Neural cell (in vitro differentiated cells): ENCODE measurements around the gene SEC61A1.

Experiments used
- CTCF ChIP-seq: fragments of 450-650 bp; IDR thresholded peaks from 2 replicates; pipeline ENCODE4 v1.5.1; 2014; ENCODE audit warnings: antibody characterized with exemption, mild to moderate bottlenecking, moderate library complexity; ENCODE audit not compliant: poor library complexity, severe bottlenecking
- EP300 ChIP-seq: fragments of 450-650 bp; conservative IDR thresholded peaks from 2 replicates; pipeline ENCODE4 v1.6.1; 2014; ENCODE audit warnings: antibody characterized with exemption, mild to moderate bottlenecking, moderate library complexity; ENCODE audit not compliant: poor library complexity, severe bottlenecking
- RAD21 ChIP-seq: fragments of 450-650 bp; conservative IDR thresholded peaks from 2 replicates; pipeline ENCODE4 v1.6.1; 2014; ENCODE audit warnings: antibody characterized with exemption, mild to moderate bottlenecking, moderate library complexity
- REST ChIP-seq: IDR thresholded peaks from 2 replicates; pipeline ENCODE4 v1.6.1; 2012; ENCODE audit warnings: borderline replicate concordance
- SMC3 ChIP-seq: fragments of 450-650 bp; conservative IDR thresholded peaks from 2 replicates; pipeline ENCODE4 v1.6.1; 2014; ENCODE audit warnings: antibody characterized with exemption, mild to moderate bottlenecking, moderate library complexity; ENCODE audit not compliant: poor library complexity
- TAF1 ChIP-seq: IDR thresholded peaks from 2 replicates; pipeline ENCODE4 v1.6.1; 2012; ENCODE audit warnings: low read depth

- TF ChIP-seq CTCF, result peak; percentile 82
- no peak for TF ChIP-seq EP300
- peak; percentile 73 for TF ChIP-seq RAD21
- TF ChIP-seq TAF1, result no peak
- no peak for TF ChIP-seq REST
- TF ChIP-seq SMC3, result peak; percentile 69
These were observed 23.6 kb downstream of the SEC61A1 start for GRCh38 chr3:128075522-128076482.
